Body of pancreas (tissue), 4 donors: ENCODE measurements around the gene TMEM183A.

Experiments
- POLR2A ChIP-seq, 3 donors: fragments of 450-650 bp; IDR thresholded peaks; one replicate each; pipeline ENCODE4 v1.6.1; 2016; ENCODE audit warnings: antibody characterized with exemption in 3 of 3, mild to moderate bottlenecking in 2 of 3
- TF ChIP-seq, protein P1 (sequence below), 7 experiments: fragments of 450-650 bp in 4 of 7; fragments of 200-600 bp in 3 of 7; sonication (generic) in 3 of 7; IDR thresholded peaks; one replicate each; pipeline ENCODE4 v1.5.1; 2016 to 2019; ENCODE audit warnings: antibody characterized with exemption in 7 of 7

DNA sequence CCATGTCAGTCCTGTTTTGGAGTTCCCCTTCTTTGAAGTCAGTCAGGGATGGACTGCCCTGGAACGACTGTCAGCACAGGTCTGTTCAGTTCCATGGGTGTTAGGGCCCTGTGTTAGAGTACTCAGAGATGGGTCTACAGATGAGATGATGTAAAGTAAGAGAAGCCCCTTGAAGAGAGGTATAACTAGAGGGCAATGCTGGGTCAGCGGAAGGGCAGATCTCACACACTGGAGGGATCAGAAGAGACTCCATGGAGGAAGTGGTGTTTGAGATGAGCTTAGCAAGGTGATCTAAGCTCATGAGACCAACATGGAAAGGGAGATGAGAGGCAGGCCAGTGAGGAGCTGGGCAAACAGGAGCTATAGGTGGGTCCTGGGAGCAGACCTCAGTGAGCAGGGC is 26.7 kb downstream of the TMEM183A start:
- TF ChIP-seq, protein P1, sequence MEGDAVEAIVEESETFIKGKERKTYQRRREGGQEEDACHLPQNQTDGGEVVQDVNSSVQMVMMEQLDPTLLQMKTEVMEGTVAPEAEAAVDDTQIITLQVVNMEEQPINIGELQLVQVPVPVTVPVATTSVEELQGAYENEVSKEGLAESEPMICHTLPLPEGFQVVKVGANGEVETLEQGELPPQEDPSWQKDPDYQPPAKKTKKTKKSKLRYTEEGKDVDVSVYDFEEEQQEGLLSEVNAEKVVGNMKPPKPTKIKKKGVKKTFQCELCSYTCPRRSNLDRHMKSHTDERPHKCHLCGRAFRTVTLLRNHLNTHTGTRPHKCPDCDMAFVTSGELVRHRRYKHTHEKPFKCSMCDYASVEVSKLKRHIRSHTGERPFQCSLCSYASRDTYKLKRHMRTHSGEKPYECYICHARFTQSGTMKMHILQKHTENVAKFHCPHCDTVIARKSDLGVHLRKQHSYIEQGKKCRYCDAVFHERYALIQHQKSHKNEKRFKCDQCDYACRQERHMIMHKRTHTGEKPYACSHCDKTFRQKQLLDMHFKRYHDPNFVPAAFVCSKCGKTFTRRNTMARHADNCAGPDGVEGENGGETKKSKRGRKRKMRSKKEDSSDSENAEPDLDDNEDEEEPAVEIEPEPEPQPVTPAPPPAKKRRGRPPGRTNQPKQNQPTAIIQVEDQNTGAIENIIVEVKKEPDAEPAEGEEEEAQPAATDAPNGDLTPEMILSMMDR (IDR thresholded peaks at IDR 0.05), result no peak
- no peak for TF ChIP-seq POLR2A (IDR thresholded peaks at IDR 0.05)
